Transverse colon (tissue), 3 donors: ENCODE results near the gene AGO4.

Source experiments
- POLR2A ChIP-seq: fragments of 450-650 bp; IDR thresholded peaks from one replicate; pipeline ENCODE4 v1.6.1; 2016; ENCODE audit warnings: antibody characterized with exemption, mild to moderate bottlenecking, moderate library complexity
- TF ChIP-seq, protein P1 (sequence below), 5 experiments: fragments of 200-600 bp in 3 of 5; fragments of 450-650 bp in 2 of 5; sonication (generic) in 3 of 5; IDR thresholded peaks; 1 replicate in 2 of 5; 2 replicates in 3 of 5; pipeline ENCODE4 v1.5.1; 2016 to 2017; ENCODE audit warnings: antibody characterized with exemption in 5 of 5, inconsistent platforms in 3 of 5, mild to moderate bottlenecking in 2 of 5, moderate library complexity in 1 of 5

DNA sequence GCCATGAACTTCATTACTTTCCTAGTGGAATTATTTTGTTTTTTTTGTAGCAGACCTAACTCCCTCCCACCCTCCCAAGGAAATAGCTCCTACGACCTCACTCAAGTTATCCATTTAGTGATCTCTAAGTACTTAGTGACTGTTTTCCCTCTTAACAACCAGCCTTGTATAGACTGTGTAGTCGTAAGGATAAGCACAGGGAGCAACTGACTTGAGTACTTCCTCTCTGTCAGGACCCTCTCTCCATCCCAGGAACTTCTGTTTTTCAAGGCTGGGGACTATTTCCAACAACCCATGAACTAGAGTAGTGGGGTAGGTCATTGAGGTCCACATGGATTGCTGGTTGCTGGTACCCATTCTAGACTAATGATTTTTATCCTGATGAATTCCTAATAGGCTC is 77.1 kb downstream of the AGO4 start:
- TF ChIP-seq, protein P1, sequence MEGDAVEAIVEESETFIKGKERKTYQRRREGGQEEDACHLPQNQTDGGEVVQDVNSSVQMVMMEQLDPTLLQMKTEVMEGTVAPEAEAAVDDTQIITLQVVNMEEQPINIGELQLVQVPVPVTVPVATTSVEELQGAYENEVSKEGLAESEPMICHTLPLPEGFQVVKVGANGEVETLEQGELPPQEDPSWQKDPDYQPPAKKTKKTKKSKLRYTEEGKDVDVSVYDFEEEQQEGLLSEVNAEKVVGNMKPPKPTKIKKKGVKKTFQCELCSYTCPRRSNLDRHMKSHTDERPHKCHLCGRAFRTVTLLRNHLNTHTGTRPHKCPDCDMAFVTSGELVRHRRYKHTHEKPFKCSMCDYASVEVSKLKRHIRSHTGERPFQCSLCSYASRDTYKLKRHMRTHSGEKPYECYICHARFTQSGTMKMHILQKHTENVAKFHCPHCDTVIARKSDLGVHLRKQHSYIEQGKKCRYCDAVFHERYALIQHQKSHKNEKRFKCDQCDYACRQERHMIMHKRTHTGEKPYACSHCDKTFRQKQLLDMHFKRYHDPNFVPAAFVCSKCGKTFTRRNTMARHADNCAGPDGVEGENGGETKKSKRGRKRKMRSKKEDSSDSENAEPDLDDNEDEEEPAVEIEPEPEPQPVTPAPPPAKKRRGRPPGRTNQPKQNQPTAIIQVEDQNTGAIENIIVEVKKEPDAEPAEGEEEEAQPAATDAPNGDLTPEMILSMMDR (IDR thresholded peaks at IDR 0.05), result no peak
- no peak for TF ChIP-seq POLR2A
